Caco-2 (cell line): Measurements from ENCODE around the gene IGFL3. TPM values are rescaled to one million over a fixed set of nuclear protein-coding genes. Genes with fewer than 3 reads are reported as not detected.
A peak's percentile ranks its signal among the peaks of the same experiment; 100 is the strongest.
"Not testable (repeated sequence)": the region's sequence is repeated elsewhere in the genome, so short reads cannot be mapped to it uniquely, and the experiment has no call there.

Experiments
- Bru-seq: library from RNA; stranded (reverse); fragments of 400-500 nt; gene quantifications from one replicate; lab custom pipeline; 2021; lab: Mats Ljungman, UMichigan
- BruChase-seq, 2 experiments: library from RNA; stranded (reverse); fragments of 400-500 nt; gene quantifications; one replicate each; lab custom pipeline; 2021; lab: Mats Ljungman, UMichigan
- BruUV-seq: library from RNA; stranded (reverse); fragments of 400-500 nt; replicated peaks from 2 replicates; lab custom pipeline; 2021; lab: Mats Ljungman, UMichigan
- CTCF ChIA-PET: fragments of 300-600 bp; sonication (Branson Sonifier 250); formaldehyde crosslinking; loops from one replicate; lab custom pipeline; 2022; ENCODE audit warnings: antibody characterized with exemption; lab: Charles Lee
- POLR2A ChIA-PET: fragments of 300-600 bp; sonication (Branson Sonifier 250); formaldehyde crosslinking; loops from one replicate; lab custom pipeline; 2022; ENCODE audit warnings: antibody characterized with exemption; lab: Charles Lee
- DNase-seq, 2 experiments: peaks; one replicate each; pipeline versions ENCODE4 v3.0.0 to v3.0.0-alpha.2; 2020 to 2022
- H3K27me3 ChIP-seq: replicated peaks from 2 replicates; pipeline ENCODE4 v1.6.0; 2011; ENCODE audit warnings: low read length; ENCODE audit not compliant: control insufficient read depth, insufficient read depth
- H3K36me3 ChIP-seq: 2 replicates; pipeline ENCODE4 v1.5.1; 2011; ENCODE audit warnings: low read length; ENCODE audit not compliant: control insufficient read depth, insufficient read depth
- H3K4me1 ChIP-seq: fragments of 250-450 bp; sonication (Bioruptor Pico); 2 replicates; pipeline ENCODE4 v1.5.1; 2020; ENCODE audit warnings: mild to moderate bottlenecking
- H3K4me3 ChIP-seq: 2 replicates; pipeline ENCODE4 v1.5.1; 2011; ENCODE audit warnings: low read depth, mild to moderate bottlenecking, control low read depth, low read length
- H3K9me3 ChIP-seq: fragments of 250-450 bp; sonication (Bioruptor Pico); 2 replicates; pipeline ENCODE4 v1.5.1; 2020; ENCODE audit warnings: mild to moderate bottlenecking, moderate library complexity
- H3K27ac Mint-ChIP-seq: one replicate; pipeline ENCODE4 v1.8.0; 2022; ENCODE audit warnings: mixed read lengths; ENCODE audit not compliant: unreplicated experiment
- H3K27me3 Mint-ChIP-seq: one replicate; pipeline ENCODE4 v1.8.0; 2022; ENCODE audit warnings: mixed read lengths; ENCODE audit not compliant: insufficient read depth, unreplicated experiment
- H3K36me3 Mint-ChIP-seq: one replicate; pipeline ENCODE4 v1.8.0; 2022; ENCODE audit warnings: mild to moderate bottlenecking, mixed read lengths; ENCODE audit not compliant: insufficient read depth, unreplicated experiment
- H3K4me1 Mint-ChIP-seq: one replicate; pipeline ENCODE4 v1.8.0; 2022; ENCODE audit warnings: low read depth, mixed read lengths; ENCODE audit not compliant: unreplicated experiment
- H3K4me3 Mint-ChIP-seq: one replicate; pipeline ENCODE4 v1.8.0; 2022; ENCODE audit warnings: mild to moderate bottlenecking, moderate library complexity, mixed read lengths; ENCODE audit not compliant: unreplicated experiment
- H3K9me3 Mint-ChIP-seq: one replicate; pipeline ENCODE4 v1.8.0; 2022; ENCODE audit warnings: mixed read lengths; ENCODE audit not compliant: unreplicated experiment
- CTCF ChIP-seq, 2 experiments: fragments of 200-600 bp in 1 of 2; IDR thresholded peaks; 1 replicate in 1 of 2; 2 replicates in 1 of 2; pipeline versions ENCODE4 v1.5.1 to v1.8.0; 2011 to 2022; ENCODE audit warnings: antibody characterized with exemption in 1 of 2, control low read depth in 1 of 2, inconsistent platforms in 1 of 2, low read depth in 1 of 2, low read length in 1 of 2, mild to moderate bottlenecking in 1 of 2, moderate library complexity in 1 of 2; ENCODE audit not compliant: insufficient read depth in 1 of 2, severe bottlenecking in 1 of 2, unreplicated experiment in 1 of 2
- intact Hi-C: fragments of 100-400 bp; cut with micrococcal nuclease; formaldehyde crosslinking; loops from one replicate; pipeline ENCODE4 v1.10.0; 2022; ENCODE audit not compliant: unreplicated experiment
- long read RNA-seq: library from polyadenylated mRNA; stranded (forward); transcript quantifications from one replicate; pipeline ENCODE4 v2.0.0, GENCODE V29; 2022
- total RNA-seq: library from RNA; stranded (reverse); gene quantifications from 2 replicates; pipeline ENCODE4 v1.2.3, GENCODE V29; 2022

IGFL3 gene
- total RNA-seq = 0.53 TPM in 1 of 2 replicates, not detected in the other
- percentile 16 among the genes with signal in this experiment for Bru-seq, nascent RNA
- percentile 23 among the genes with signal in this experiment for BruChase-seq, experiment 1, labeled RNA remaining after a 2-hour chase
- percentile 27 among the genes with signal in this experiment for BruChase-seq, experiment 2, labeled RNA remaining after a 6-hour chase
- long read RNA-seq = 0 reads

GRCh38 chr19:46124638-46125115 lies at the start of gene IGFL3:
IGFL3 (minus strand) TSS chr19:46124688; CDS start chr19:46124649, 39 bp downstream.
- no peaks in the 10 kb centered on the region for H3K36me3 Mint-ChIP-seq
- no peak within 1 kb of the TSS for H3K4me3 Mint-ChIP-seq
- peaks cover 6% of the 10 kb centered on the region for H3K4me1 Mint-ChIP-seq
- no peak for DNase-seq
- H3K4me3 ChIP-seq = no peak within 1 kb of the TSS
- intact Hi-C loops = no loop called here
- H3K9me3 Mint-ChIP-seq = peaks cover 9% of the 10 kb centered on the region
- H3K27me3 Mint-ChIP-seq = no peaks in the 10 kb centered on the region
- no peaks in the 10 kb centered on the region for H3K9me3 ChIP-seq
- POLR2A ChIA-PET = no interaction called here
- CTCF ChIA-PET = no interaction called here
- H3K4me1 ChIP-seq = no peaks in the 10 kb centered on the region
- H3K27me3 ChIP-seq = no peaks in the 10 kb centered on the region
- H3K27ac Mint-ChIP-seq = no peak within 1 kb of the TSS
- no peaks in the 10 kb centered on the region for H3K36me3 ChIP-seq
- no peak for TF ChIP-seq CTCF (IDR thresholded peaks at IDR 0.05; ENCODE audit: insufficient read depth in 1 of 2, low read depth in 1 of 2, low read length in 1 of 2, severe bottlenecking in 1 of 2, unreplicated experiment in 1 of 2)
- BruUV-seq = no TSS peak

GRCh38 chr19:46173886-46174480 lies 49.5 kb upstream of the IGFL3 start:
- ChIA-PET CTCF (no interaction called here), POLR2A (interaction anchor here (0.6 kb wide), 1 partner anchor 381 kb away, joined by 4 read pairs; no protein-coding TSS in a partner anchor)
- no peaks in the 10 kb centered on the region for H3K27me3 ChIP-seq
- Mint-ChIP-seq H3K4me3 (no peak overlapping the region), H3K27ac (no peak overlapping the region), H3K36me3 (peaks cover 11% of the 10 kb centered on the region), H3K9me3 (peaks cover 34% of the 10 kb centered on the region), H3K27me3 (no peaks in the 10 kb centered on the region), H3K4me1 (peaks cover 6% of the 10 kb centered on the region)
- no peak for TF ChIP-seq CTCF (IDR thresholded peaks at IDR 0.05; ENCODE audit: insufficient read depth in 1 of 2, low read depth in 1 of 2, low read length in 1 of 2, severe bottlenecking in 1 of 2, unreplicated experiment in 1 of 2)
- H3K36me3 ChIP-seq = no peaks in the 10 kb centered on the region
- H3K4me1 ChIP-seq = peaks cover 5% of the 10 kb centered on the region; the same call in 1 of the 2 replicates
- no peak for DNase-seq
- H3K4me3 ChIP-seq = no peak overlapping the region
- H3K9me3 ChIP-seq = peaks cover 13% of the 10 kb centered on the region
- intact Hi-C loops = no loop called here
- no TSS peak for BruUV-seq

GRCh38 chr19:46162731-46163130 lies 38.2 kb upstream of the IGFL3 start:
- H3K4me1 Mint-ChIP-seq = peaks cover 23% of the 10 kb centered on the region
- DNase-seq = no peak
- Histone ChIP-seq H3K9me3 (peaks cover 22% of the 10 kb centered on the region), H3K4me1 (peaks cover 14% of the 10 kb centered on the region), H3K36me3 (no peaks in the 10 kb centered on the region), H3K4me3 (no peak overlapping the region), H3K27me3 (no peaks in the 10 kb centered on the region)
- POLR2A ChIA-PET = no interaction called here
- H3K4me3 Mint-ChIP-seq = no peak overlapping the region
- BruUV-seq = no TSS peak
- H3K27ac Mint-ChIP-seq = no peak overlapping the region
- H3K36me3 Mint-ChIP-seq = peaks cover 36% of the 10 kb centered on the region
- intact Hi-C loops = no loop called here
- H3K9me3 Mint-ChIP-seq = peaks cover 46% of the 10 kb centered on the region
- H3K27me3 Mint-ChIP-seq = no peaks in the 10 kb centered on the region
- CTCF ChIA-PET = no interaction called here
- TF ChIP-seq CTCF (IDR thresholded peaks at IDR 0.05; ENCODE audit: insufficient read depth in 1 of 2, low read depth in 1 of 2, low read length in 1 of 2, severe bottlenecking in 1 of 2, unreplicated experiment in 1 of 2) = no peak

- H3K27ac Mint-ChIP-seq, H3K4me3 ChIP-seq, H3K4me3 Mint-ChIP-seq, H3K27me3 Mint-ChIP-seq, DNase-seq, intact Hi-C loops, POLR2A ChIA-PET, BruUV-seq, H3K27me3 ChIP-seq, H3K36me3 ChIP-seq: not testable (repeated sequence)
- Mint-ChIP-seq H3K36me3 (peaks cover 36% of the 10 kb centered on the region), H3K9me3 (peaks cover 49% of the 10 kb centered on the region), H3K4me1 (peaks cover 23% of the 10 kb centered on the region)
- CTCF ChIA-PET = interaction anchor here (0.5 kb wide), 1 partner anchor 229 kb away, joined by 4 read pairs; no protein-coding TSS in a partner anchor
- Histone ChIP-seq H3K9me3 (peaks cover 22% of the 10 kb centered on the region), H3K4me1 (peaks cover 14% of the 10 kb centered on the region)
Measured at GRCh38 chr19:46161642-46162257, 37.3 kb upstream of the IGFL3 start.
